ENCODE results near the gene TREML1.

TREML1 gene

DNA sequence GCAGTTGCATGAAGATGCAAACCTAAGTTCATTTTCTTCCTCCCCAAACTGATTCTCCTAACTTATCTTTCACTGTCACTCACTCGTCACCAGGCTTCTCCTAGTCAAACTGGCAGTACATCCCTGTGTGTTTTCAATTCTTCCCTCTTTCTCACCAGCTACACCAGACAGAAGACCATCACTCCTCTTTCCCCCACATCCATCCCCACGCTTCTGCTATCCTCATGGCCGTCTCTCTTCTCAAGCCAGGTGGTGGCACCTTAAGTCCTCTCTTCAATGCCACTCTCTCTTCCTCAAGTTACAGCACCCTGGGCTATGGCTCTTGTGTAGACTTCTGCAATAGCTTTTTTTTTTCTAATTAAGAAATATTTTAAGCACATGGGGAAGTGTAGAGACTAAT lies 23.1 kb upstream of the TREML1 start:
- no peak for DNase-seq

DNA sequence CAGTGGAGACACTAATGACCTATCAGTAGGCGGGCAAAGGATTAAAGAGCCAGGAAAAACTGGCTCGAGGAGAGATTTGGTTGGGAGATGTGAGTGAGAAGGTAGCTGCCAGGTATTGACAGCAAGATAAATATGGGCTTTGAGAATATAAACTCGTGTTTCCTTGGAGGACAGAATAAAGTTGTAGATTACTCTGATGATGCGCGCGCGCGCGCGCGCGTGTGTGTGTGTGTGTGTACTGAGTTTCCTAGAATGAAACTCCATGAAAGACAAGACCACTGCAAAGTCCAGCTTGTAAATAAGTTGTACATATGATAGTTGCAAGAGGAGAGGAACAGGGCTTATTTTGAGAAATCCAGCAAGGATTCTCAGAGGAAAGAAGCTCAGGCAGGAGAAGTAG lies 22.0 kb upstream of the TREML1 start:
- DNase-seq: no peak

GRCh38 chr6:41175084-41175483 lies 20.9 kb upstream of the TREML1 start:
- DNase-seq: no peak

GRCh38 chr6:41174610-41175009 lies 20.5 kb upstream of the TREML1 start:
- DNase-seq: no peak

DNA sequence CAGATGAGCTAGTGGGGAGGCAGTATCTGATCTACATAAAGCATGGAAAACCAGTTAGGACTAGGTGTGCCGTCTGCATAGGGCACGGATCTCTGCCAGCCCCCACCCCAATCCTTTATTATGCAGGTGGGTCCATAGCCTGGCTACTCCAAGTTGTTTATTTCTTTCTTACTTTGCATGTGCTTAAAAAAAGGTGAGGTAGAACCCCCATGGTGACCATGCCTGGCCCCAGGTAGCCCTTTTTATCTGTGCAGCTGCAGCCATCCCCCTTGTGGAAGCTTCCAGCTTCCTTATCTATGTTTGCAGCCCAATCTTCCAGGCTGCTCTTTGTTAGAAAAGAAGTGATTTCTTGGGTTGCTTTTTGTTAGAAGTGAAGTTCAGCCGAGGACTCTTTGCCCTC lies 17.8 kb upstream of the TREML1 start:
- DNase-seq: no peak

- DNase-seq: no peak
Observed at GRCh38 chr6:41170547-41171160, 16.5 kb upstream of the TREML1 start.

- DNase-seq: no peak
Observed at GRCh38 chr6:41167173-41167963, 13.2 kb upstream of the TREML1 start.

- no peak for DNase-seq
Observed at GRCh38 chr6:41164551-41165120, 10.5 kb upstream of the TREML1 start.

GRCh38 chr6:41163419-41163717 lies 9.2 kb upstream of the TREML1 start:
- no peak for DNase-seq

DNA sequence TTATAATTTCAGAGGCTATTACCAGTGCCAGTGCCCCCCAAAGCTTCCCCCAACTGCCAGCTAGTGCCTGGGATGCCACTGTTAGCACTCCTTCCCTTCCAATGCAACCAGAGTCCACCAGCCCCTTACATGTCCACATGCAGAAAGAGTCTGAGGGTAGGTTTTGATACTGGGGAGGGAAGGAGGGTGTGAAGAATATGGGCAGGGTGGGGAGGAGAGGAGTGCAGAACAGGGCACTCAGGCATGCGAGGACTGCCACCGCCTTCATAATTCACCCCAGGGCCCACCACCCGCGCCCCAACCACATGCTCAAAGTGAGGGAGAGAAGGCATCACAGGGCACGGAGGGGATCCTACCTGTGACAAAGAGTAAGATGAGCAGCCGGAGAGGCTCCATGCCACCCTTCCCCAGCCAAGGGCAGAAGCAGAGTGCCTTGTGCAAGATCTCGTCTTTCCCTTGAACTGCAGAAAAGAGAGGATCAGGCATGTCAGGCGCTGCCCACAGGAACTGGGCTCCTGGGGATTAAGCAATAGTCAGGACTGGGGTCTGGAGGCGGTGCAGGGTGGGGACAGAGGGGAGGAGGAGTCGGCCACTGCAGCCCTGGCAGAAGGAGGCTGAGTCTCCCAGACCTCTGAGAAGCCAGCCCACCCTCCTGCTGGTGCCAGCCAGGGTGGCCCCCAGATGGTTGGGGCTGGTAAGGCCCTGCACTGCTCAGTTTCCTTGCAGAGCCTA lies 8.7 kb upstream of the TREML1 start, which contains the start of gene TREM2:
Gene TREM2, minus strand, starts transcription at position 430 of the 732 bp plus-strand sequence. Its CDS starts 34 bp downstream, at position 396.
- DNase-seq: no peak

DNA sequence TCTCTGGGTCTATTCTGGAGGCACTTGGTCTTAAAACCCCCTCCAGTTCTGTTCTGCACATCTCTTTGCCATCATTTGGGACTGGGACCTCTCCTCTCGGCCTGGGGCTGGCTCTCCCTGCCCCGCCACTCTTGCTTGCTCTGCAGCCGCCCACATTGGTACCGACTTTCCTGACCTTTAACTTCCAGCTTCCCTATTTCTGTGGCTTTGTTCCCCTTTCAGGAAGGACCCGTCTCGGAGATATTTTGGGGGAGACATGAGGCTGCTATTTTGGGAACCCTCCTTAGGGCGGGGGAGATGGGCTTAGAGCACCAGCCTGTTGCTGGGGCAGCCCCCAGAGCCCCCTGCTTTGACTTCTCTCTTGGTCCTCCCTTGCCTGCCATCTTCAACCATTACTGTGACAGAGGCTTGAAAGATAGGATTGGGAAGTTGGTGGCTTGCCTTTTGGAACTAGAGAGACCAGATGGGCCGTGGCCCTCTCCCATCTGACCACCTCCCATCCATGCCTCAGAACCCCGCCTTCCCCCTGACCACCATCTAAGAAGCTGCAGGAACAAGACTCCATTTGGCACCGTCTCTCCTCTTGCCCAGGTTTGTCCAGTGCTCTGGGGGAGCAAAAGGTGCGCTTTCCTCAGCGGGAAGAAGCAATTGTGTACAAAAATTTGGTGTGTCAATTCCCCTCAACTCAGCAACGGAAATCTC lies 7.9 kb upstream of the TREML1 start:
- no peak for DNase-seq

DNA sequence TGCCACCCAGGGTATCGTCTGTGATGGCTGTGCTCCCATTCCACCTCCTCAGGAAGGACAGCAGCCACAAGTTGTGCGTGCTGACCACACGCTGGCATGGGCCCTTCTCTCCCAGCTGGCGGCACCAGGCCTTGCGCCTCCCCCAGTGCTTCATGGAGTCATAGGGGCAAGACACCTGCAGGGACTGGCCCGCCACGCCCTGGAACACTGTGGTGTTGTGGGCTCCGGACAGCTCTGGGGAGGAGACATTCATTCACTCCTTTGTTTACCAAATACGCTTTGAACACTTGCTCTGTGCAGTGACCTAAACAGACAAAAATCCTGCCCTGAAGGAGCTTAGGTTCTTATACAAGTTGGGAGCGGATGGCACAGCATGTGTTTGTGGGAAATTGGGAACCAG lies 7.2 kb upstream of the TREML1 start:
- no peak for DNase-seq

DNA sequence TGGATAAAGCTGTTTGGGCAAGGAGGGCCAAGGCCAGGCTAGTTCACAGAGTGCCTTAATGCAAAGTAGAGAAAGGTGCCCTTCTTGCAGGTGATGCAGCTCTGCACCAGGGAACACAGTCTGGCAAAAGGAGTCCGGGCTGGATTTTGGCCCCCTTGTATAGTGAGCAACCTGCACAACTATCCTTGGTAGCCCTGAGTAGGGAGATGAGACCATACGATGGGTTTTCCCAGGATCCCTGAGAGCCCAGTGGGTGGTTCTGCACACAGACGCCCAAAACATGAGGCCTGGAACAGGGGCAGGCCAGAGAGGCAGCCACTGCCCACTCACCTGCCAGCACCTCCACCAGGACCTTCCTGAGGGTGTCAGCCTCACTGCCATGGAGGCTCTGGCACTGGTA lies 6.8 kb upstream of the TREML1 start:
- no peak for DNase-seq

DNA sequence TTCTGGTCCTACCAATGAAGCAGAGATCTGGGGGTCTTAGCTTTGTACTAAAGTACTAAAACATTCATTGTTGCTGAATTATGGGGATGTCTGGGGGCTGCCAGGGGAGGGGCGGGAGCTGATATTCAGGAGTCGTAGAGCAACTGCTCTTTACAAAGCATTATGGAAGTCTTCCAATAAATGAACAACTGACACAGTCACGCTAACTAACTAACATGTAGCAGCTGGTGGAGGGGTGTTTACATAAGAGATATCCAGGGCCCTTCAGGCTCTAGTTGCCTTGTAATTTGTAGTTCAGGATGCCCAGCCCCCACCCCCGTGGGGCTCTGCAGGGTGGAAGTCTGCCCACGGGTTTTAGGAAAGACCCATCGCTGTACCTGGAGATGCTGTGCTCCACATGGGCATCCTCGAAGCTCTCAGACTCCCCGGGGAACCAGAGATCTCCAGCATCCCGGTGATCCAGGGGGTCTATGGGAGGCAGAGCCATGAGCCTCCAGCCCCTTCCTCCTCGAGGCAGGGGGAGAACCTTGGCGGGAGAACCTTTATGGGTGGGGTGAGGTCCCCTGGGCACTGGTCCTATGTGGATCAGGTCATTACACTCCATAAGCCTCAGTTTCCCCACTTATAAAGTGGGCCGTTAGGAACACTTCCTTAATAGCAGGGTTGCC lies 5.4 kb upstream of the TREML1 start:
- DNase-seq: no peak

- DNase-seq: no peak
Observed at GRCh38 chr6:41157323-41157722, 3.2 kb upstream of the TREML1 start.

DNA sequence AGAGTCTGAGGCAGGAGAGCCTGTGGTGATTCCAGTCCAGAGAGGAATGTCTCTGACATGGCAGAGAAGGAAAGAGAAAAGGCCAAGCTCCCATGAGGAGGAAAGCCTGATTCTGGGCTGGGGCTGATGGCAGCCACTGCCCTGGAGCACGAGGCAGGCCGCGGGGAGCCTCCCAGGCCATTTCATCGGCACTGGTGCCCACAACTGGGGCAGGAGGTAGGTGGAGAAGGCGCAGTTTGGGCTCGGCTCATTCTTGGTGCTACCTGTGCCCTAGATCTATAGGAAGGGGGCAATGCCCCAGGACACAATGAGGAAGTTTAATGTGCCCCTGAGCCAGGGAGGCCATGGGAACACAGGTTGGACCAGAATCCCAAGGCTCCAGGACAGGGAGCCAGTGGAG lies 2.6 kb upstream of the TREML1 start:
- no peak for DNase-seq

GRCh38 chr6:41156001-41156400 lies 1.9 kb upstream of the TREML1 start:
- DNase-seq: no peak

DNA sequence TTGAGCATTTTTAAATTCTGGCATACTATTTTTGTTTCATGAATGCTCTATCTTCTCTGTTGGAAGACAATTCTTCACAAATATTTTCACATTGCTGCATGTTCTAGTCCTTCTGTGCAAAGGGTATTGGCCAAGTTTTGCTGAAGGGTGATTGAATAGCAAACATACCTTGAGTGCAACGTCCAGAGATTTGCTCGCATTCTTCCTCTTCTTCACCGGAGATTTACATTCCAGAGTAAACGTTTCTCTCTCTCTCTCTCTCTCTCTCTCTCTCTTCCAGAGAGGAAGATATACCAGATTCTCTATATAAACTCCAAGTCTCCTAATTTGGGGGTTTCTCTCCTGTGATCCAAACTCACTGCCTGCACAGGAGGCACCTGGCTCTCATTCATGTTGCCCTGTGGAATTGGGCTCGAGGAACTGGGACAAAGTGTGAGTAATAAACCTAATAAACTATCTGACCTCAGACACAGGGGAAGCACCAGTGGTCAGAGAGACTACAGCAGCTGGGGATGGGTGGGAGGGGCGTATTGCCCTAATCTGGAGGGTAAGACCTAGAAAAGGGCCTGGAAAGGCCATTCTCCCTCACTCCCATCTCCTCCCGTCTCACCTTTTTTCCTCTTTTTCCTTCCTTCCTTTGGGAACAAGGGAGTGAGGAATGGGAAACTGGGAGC lies 1.1 kb upstream of the TREML1 start:
- no peak for DNase-seq

- DNase-seq: no peak
Observed at GRCh38 chr6:41153451-41153850, 696 bp downstream of the TREML1 start.

DNA sequence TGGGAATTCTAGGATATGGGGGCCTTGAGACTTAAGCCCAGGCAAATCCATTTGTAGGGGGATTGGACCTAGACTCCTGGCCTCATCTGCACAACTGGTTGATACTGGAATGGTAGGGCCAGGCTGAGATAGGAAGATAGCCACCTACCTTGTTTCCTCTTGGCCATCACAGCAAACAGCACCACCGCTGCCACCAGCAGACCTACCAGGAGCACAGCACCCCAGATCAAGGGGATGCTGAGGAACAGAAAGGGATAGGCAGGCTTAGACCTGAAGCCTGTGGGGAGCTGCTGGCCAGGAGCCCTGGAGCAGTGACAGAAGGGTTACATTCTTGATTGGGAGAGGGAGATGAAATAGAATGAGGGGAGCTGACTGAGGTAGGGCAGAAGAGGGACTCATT lies 3.5 kb downstream of the TREML1 start:
- DNase-seq: no peak

- DNase-seq: no peak
Observed at GRCh38 chr6:41147917-41148316, 6.2 kb downstream of the TREML1 start.

DNA sequence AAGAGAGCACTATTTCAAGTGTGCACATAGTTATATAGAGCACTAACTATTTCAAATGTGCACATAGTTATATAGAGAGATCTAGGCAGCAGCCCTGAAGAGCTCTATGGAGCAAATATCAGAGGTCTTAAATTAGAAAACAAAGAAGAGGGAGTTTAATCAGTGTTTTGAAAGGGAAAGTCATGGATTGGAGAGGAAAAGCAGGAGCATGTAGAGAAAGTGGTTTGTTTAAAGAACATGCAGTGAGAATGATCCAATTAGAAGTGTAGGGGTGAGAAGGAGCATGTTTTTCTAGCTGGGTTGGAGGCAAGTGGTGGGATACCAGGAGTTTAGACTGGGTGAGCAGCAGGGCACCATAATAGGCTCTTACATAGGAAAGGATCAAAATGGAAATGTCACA lies 17.2 kb downstream of the TREML1 start:
- DNase-seq: no peak
